Lower lobe of right lung (tissue), 2 donors: ENCODE measurements around the gene LAMA4. TPM values are rescaled to one million over a fixed set of nuclear protein-coding genes. Genes with fewer than 3 reads are reported as not detected.
A peak's percentile ranks its signal among the peaks of the same experiment; 100 is the strongest.
"Not testable (repeated sequence)": the region's sequence is repeated elsewhere in the genome, so short reads cannot be mapped to it uniquely, and the experiment has no call there.

ENCODE experiments used
- ATAC-seq, 2 donors: fragments of 200-7000 bp; cut with Tn5 transposase; one replicate each; pipeline ENCODE4 v1.9.1; 2020 to 2022; ENCODE audit warnings: mild to moderate bottlenecking in 2 of 2, moderate library complexity in 2 of 2
- DNase-seq: peaks from one replicate; pipeline ENCODE4 v3.0.0-alpha.2; 2020
- H3K27ac ChIP-seq: fragments of 200-600 bp; one replicate; pipeline ENCODE4 v1.8.0; 2022
- H3K27me3 ChIP-seq: fragments of 200-600 bp; one replicate; pipeline ENCODE4 v1.8.0; 2022; ENCODE audit warnings: low read depth
- H3K36me3 ChIP-seq: fragments of 200-600 bp; one replicate; pipeline ENCODE4 v1.8.0; 2022; ENCODE audit warnings: mild to moderate bottlenecking
- H3K4me1 ChIP-seq: fragments of 200-600 bp; one replicate; pipeline ENCODE4 v1.8.0; 2022
- H3K4me3 ChIP-seq: fragments of 200-600 bp; one replicate; pipeline ENCODE4 v1.8.0; 2022; ENCODE audit warnings: mild to moderate bottlenecking
- H3K9me3 ChIP-seq: fragments of 200-600 bp; one replicate; pipeline ENCODE4 v1.8.0; 2022
- CTCF ChIP-seq: fragments of 200-600 bp; IDR thresholded peaks from one replicate; pipeline ENCODE4 v1.8.0; 2022; ENCODE audit warnings: antibody characterized with exemption, mild to moderate bottlenecking
- intact Hi-C: fragments of 100-400 bp; cut with DNase I; formaldehyde crosslinking; loops from one replicate; pipeline ENCODE4 v1.11.0; 2022
- total RNA-seq: library from RNA; stranded (reverse); fragmentation: NEBNext Ultra II Directional; extraction: Animal tissue kit (Norgen Biotek cat#: 25700); gene quantifications from one replicate; pipeline ENCODE4 v1.2.1, GENCODE V29; 2021
- donor health status: DM: no; HTN: yes; CAD: no; lungs with severe emphysema.

The LAMA4 gene
- total RNA-seq, 1 donor from 2014 or later, result 91.2 TPM

- DNase-seq (no peak), ATAC-seq (no peak)
- Histone ChIP-seq H3K36me3 (peaks cover 6% of the 10 kb centered on the region), H3K4me3 (no peak overlapping the region), H3K4me1 (peaks cover 23% of the 10 kb centered on the region), H3K27me3 (no peaks in the 10 kb centered on the region), H3K9me3 (no peaks in the 10 kb centered on the region), H3K27ac (peak overlapping the region; percentile 50)
- intact Hi-C loops, result no loop called here
- no peak for TF ChIP-seq CTCF
Measured at GRCh38 chr6:112203577-112204349, 50.6 kb downstream of the LAMA4 start.

GRCh38 chr6:112202639-112203341 lies 51.6 kb downstream of the LAMA4 start:
- TF ChIP-seq CTCF, result no peak
- no peaks in the 10 kb centered on the region for H3K27me3 ChIP-seq
- no peaks in the 10 kb centered on the region for H3K9me3 ChIP-seq
- peaks cover 6% of the 10 kb centered on the region for H3K36me3 ChIP-seq
- intact Hi-C loops, result no loop called here
- no peak for DNase-seq
- H3K27ac ChIP-seq, result peak overlapping the region; percentile 50
- peaks cover 23% of the 10 kb centered on the region for H3K4me1 ChIP-seq
- no peak overlapping the region for H3K4me3 ChIP-seq
- ATAC-seq, result no peak

- DNase-seq, ATAC-seq, H3K27ac ChIP-seq, H3K9me3 ChIP-seq, H3K27me3 ChIP-seq, intact Hi-C loops, H3K36me3 ChIP-seq, H3K4me3 ChIP-seq: not testable (repeated sequence)
- H3K4me1 ChIP-seq, result peaks cover 23% of the 10 kb centered on the region
Measured at GRCh38 chr6:112200185-112200914, 54.0 kb downstream of the LAMA4 start.

- H3K27ac ChIP-seq, result no peak overlapping the region
- H3K4me1 ChIP-seq, result peaks cover 15% of the 10 kb centered on the region
- intact Hi-C loops, result no loop called here
Measured at GRCh38 chr6:112199001-112199403, 55.4 kb downstream of the LAMA4 start.

GRCh38 chr6:112198582-112198981 lies 55.8 kb downstream of the LAMA4 start:
- intact Hi-C loops, result no loop called here
- H3K4me1 ChIP-seq, result peaks cover 11% of the 10 kb centered on the region
- H3K4me3 ChIP-seq, result no peak overlapping the region
- DNase-seq, result no peak
- no peaks in the 10 kb centered on the region for H3K9me3 ChIP-seq
- no peaks in the 10 kb centered on the region for H3K36me3 ChIP-seq
- H3K27me3 ChIP-seq, result no peaks in the 10 kb centered on the region
- no peak for TF ChIP-seq CTCF
- ATAC-seq, result no peak
- no peak overlapping the region for H3K27ac ChIP-seq

More at GRCh38 chr6:112199001-112199403, 55.4 kb downstream of the LAMA4 start:
- H3K4me3 ChIP-seq, result no peak overlapping the region
- no peak for DNase-seq
- no peak for ATAC-seq
- no peaks in the 10 kb centered on the region for H3K27me3 ChIP-seq
- H3K9me3 ChIP-seq, result no peaks in the 10 kb centered on the region
- no peaks in the 10 kb centered on the region for H3K36me3 ChIP-seq
- no peak for TF ChIP-seq CTCF
